Smooth muscle cell (in vitro differentiated cells): ENCODE data around the gene CNFN. TPM values are rescaled to one million over a fixed set of nuclear protein-coding genes. Genes with fewer than 3 reads are reported as not detected.

Experiments used
- DNase-seq: peaks from one replicate; lab custom pipeline; 2025; ENCODE audit not compliant: unreplicated experiment; lab: John Stamatoyannopoulos, UW
- H2AFZ ChIP-seq: fragments of 200-600 bp; sonication (generic); 2 replicates; pipeline ENCODE4 v1.6.0; 2016; ENCODE audit warnings: antibody characterized with exemption, low read depth, mild to moderate bottlenecking
- H3F3A ChIP-seq: fragments of 200-600 bp; sonication (generic); 2 replicates; pipeline ENCODE4 v1.6.0; 2017; ENCODE audit warnings: antibody characterized with exemption, low read depth
- H3K27ac ChIP-seq: fragments of 200-600 bp; sonication (generic); 2 replicates; pipeline ENCODE4 v1.5.1; 2016; ENCODE audit warnings: low read depth, mild to moderate bottlenecking
- H3K27me3 ChIP-seq: fragments of 200-600 bp; sonication (generic); 2 replicates; pipeline ENCODE4 v1.6.1; 2016; ENCODE audit warnings: low read depth, mild to moderate bottlenecking
- H3K36me3 ChIP-seq: fragments of 200-600 bp; sonication (generic); 2 replicates; pipeline ENCODE4 v1.5.1; 2016; ENCODE audit warnings: low read depth
- H3K4me1 ChIP-seq: fragments of 200-600 bp; sonication (generic); 2 replicates; pipeline ENCODE4 v1.5.1; 2016; ENCODE audit warnings: low read depth
- H3K4me2 ChIP-seq: fragments of 200-600 bp; sonication (generic); 2 replicates; pipeline ENCODE4 v1.6.0; 2016; ENCODE audit warnings: mild to moderate bottlenecking
- H3K4me3 ChIP-seq: fragments of 200-600 bp; sonication (generic); 2 replicates; pipeline ENCODE4 v1.5.1; 2016; ENCODE audit warnings: mild to moderate bottlenecking
- H3K79me2 ChIP-seq: fragments of 200-600 bp; sonication (generic); 2 replicates; pipeline ENCODE4 v1.6.0; 2016; ENCODE audit warnings: low read depth, mild to moderate bottlenecking
- H3K9ac ChIP-seq: fragments of 200-600 bp; sonication (generic); 2 replicates; pipeline ENCODE4 v1.6.0; 2016; ENCODE audit warnings: low read depth
- H3K9me3 ChIP-seq: fragments of 200-600 bp; sonication (generic); replicated peaks from 2 replicates; pipeline ENCODE4 v1.5.1; 2016; ENCODE audit warnings: low read depth
- H4K20me1 ChIP-seq: fragments of 200-600 bp; sonication (generic); 2 replicates; pipeline ENCODE4 v1.6.0; 2016; ENCODE audit warnings: low read depth
- CTCF ChIP-seq: fragments of 200-600 bp; sonication (generic); IDR thresholded peaks from 2 replicates; pipeline ENCODE4 v1.5.1; 2017; ENCODE audit warnings: borderline replicate concordance, mild to moderate bottlenecking, antibody characterized with exemption; ENCODE audit not compliant: insufficient read depth, poor library complexity, severe bottlenecking
- WGBS: methylation state at CpG from one replicate; pipeline ENCODE4 v1.1.7; 2016; ENCODE audit warnings: low lambda C conversion rate; 5-methylcytosine and 5-hydroxymethylcytosine counted together
- polyA plus RNA-seq: library from polyadenylated mRNA; unstranded; fragments of >200 nt; fragmentation: Nextera tagmentation; extraction: Ambion mirVana; gene quantifications from 2 replicates; pipeline ENCODE4 v1.2.1, GENCODE V29; 2016
- total RNA-seq: library from RNA; depleted of rRNA; stranded (reverse); fragments of >200 nt; gene quantifications from 2 replicates; pipeline ENCODE4 v1.2.3, GENCODE V29; 2014

CNFN gene
- total and polyA plus RNA-seq, 2 experiments from 2014 or later: 24.1 to 44.9 TPM

GRCh38 chr19:42376177-42376555, 13.9 kb downstream of the CNFN start:
- whole genome bisulfite sequencing: 97% methylated on average over 17 of the region's 17 CpGs
- no peak for TF ChIP-seq CTCF
- H3K9ac ChIP-seq: no peak overlapping the region

DNA sequence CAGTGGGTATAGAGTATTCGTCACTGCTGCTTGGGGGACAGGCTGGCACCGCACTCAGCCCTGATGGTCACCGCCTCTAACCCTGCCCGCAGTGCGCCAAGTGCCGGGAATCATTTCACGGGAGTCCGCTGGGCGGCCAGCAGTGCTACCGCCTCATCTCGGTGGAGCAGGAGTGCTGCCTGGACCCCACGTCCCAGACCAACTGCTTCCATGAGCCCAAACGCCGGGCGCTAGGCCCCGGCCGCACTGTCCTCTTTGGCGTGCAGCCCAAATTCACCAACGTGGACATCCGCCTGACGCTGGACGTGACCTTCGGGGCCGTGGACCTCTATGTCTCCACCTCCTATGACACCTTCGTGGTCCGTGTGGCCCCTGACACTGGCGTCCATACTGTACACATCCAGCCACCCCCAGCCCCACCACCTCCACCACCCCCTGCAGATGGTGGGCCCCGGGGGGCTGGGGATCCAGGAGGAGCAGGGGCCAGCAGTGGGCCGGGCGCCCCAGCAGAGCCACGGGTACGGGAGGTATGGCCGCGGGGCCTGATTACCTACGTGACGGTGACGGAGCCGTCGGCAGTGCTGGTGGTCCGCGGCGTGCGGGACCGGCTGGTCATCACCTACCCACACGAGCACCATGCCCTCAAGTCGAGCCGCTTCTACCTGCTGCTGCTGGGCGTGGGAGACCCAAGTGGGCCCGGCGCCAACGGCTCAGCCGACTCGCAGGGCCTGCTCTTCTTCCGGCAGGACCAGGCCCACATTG, 14.5 kb downstream of the CNFN start:
- DNase-seq: no peak
- no peak overlapping the region for H2AFZ ChIP-seq
- WGBS: 96% methylated on average over 49 of the region's 54 CpGs
- no peak for TF ChIP-seq CTCF
- H3K27me3 ChIP-seq: no peaks in the 10 kb centered on the region
- no peaks in the 10 kb centered on the region for H3K9me3 ChIP-seq
- no peak overlapping the region for H3K9ac ChIP-seq
- H3K4me2 ChIP-seq: no peak overlapping the region
- no peaks in the 10 kb centered on the region for H3K79me2 ChIP-seq
- H3K4me1 ChIP-seq: no peaks in the 10 kb centered on the region
- no peaks in the 10 kb centered on the region for H3F3A ChIP-seq
- H3K36me3 ChIP-seq: no peaks in the 10 kb centered on the region
- H4K20me1 ChIP-seq: no peaks in the 10 kb centered on the region
- no peak overlapping the region for H3K27ac ChIP-seq
- H3K4me3 ChIP-seq: no peak overlapping the region

More at GRCh38 chr19:42376177-42376555, 13.9 kb downstream of the CNFN start:
- no peaks in the 10 kb centered on the region for H3K36me3 ChIP-seq
- no peak for DNase-seq
- H3K4me2 ChIP-seq: no peak overlapping the region
- no peaks in the 10 kb centered on the region for H3K4me1 ChIP-seq
- no peaks in the 10 kb centered on the region for H4K20me1 ChIP-seq
- no peak overlapping the region for H3K4me3 ChIP-seq
- H3K9me3 ChIP-seq: no peaks in the 10 kb centered on the region
- no peaks in the 10 kb centered on the region for H3F3A ChIP-seq
- H3K27ac ChIP-seq: no peak overlapping the region
- H2AFZ ChIP-seq: no peak overlapping the region
- no peaks in the 10 kb centered on the region for H3K79me2 ChIP-seq
- H3K27me3 ChIP-seq: no peaks in the 10 kb centered on the region

DNA sequence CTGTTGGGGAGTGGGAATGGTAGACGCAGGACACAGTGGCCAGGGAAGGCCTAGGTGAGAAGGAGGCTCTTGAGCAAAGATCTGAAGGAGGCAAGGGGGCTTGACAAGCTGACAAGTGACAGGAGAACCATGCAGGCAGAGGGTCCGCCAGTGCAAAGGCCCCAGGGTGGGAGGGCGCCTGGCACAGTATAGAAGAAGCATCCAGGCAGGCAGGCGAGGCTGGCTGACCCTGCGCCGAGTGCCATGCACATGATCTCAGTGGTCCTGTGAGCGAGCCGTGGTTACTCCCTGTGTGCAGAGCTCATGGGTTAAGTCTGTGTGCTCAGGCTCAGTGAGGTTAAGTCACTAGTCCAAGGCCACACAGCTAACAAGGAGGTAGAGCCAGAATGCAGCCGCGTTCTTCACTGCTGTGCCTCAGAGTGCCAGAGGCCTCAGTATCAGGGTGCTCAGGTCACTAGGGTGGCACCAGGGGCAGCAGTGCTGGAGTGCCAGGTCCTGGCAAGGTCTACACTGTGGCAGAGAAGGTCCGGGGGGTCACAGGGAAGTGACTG, 15.2 kb downstream of the CNFN start:
- no peak overlapping the region for H3K4me3 ChIP-seq
- no peaks in the 10 kb centered on the region for H3K36me3 ChIP-seq
- no peak overlapping the region for H3K27ac ChIP-seq
- TF ChIP-seq CTCF: no peak
- H3F3A ChIP-seq: no peaks in the 10 kb centered on the region
- no peak for DNase-seq
- H4K20me1 ChIP-seq: no peaks in the 10 kb centered on the region
- no peaks in the 10 kb centered on the region for H3K4me1 ChIP-seq
- no peaks in the 10 kb centered on the region for H3K27me3 ChIP-seq
- no peaks in the 10 kb centered on the region for H3K9me3 ChIP-seq
- WGBS: 98% methylated on average over 10 of the region's 11 CpGs
- H3K79me2 ChIP-seq: no peaks in the 10 kb centered on the region
- H2AFZ ChIP-seq: no peak overlapping the region
- no peak overlapping the region for H3K9ac ChIP-seq
- H3K4me2 ChIP-seq: no peak overlapping the region
